Psoas muscle (tissue), 8 donors: ENCODE measurements around the gene GJC1. TPM values are rescaled to one million over a fixed set of nuclear protein-coding genes. Genes with fewer than 3 reads are reported as not detected.
"Not testable (repeated sequence)": the region's sequence is repeated elsewhere in the genome, so short reads cannot be mapped to it uniquely, and the experiment has no call there.

Experiments
- ATAC-seq, 4 donors: fragments of 200-7000 bp; cut with Tn5 transposase; one replicate each; pipeline ENCODE4 v1.9.1; 2020; ENCODE audit warnings: moderate library complexity in 3 of 4, mild to moderate bottlenecking in 2 of 4
- DNase-seq, 2 donors: peaks; one replicate each; pipeline ENCODE4 v3.0.0-alpha.2; 2020
- H3K27ac ChIP-seq: fragments of 200-600 bp; one replicate; pipeline ENCODE4 v1.8.0; 2022
- H3K27me3 ChIP-seq, 3 donors: fragments of 200-600 bp in 1 of 3; one replicate each; pipeline versions ENCODE4 v1.6.1 to v1.8.0; 2013 to 2022; ENCODE audit warnings: low read length in 2 of 3, mild to moderate bottlenecking in 2 of 3, moderate library complexity in 1 of 3; ENCODE audit not compliant: insufficient read depth in 3 of 3
- H3K36me3 ChIP-seq, 2 donors: fragments of 200-600 bp in 1 of 2; one replicate each; pipeline versions ENCODE4 v1.6.1 to v1.8.0; 2013 to 2022; ENCODE audit warnings: low read depth in 1 of 2, mild to moderate bottlenecking in 1 of 2, moderate library complexity in 1 of 2; ENCODE audit not compliant: insufficient read depth in 1 of 2
- H3K4me1 ChIP-seq: fragments of 200-600 bp; one replicate; pipeline ENCODE4 v1.8.0; 2022
- H3K4me3 ChIP-seq: fragments of 200-600 bp; one replicate; pipeline ENCODE4 v1.8.0; 2022; ENCODE audit warnings: mild to moderate bottlenecking
- H3K9me3 ChIP-seq: fragments of 200-600 bp; one replicate; pipeline ENCODE4 v1.8.0; 2022
- CTCF ChIP-seq: fragments of 200-600 bp; IDR thresholded peaks from one replicate; pipeline ENCODE4 v1.8.0; 2022; ENCODE audit warnings: antibody characterized with exemption
- WGBS, 3 donors: extraction: QIAGEN DNeasy Blood & Tissue Kit; methylation state at CpG; one replicate each; pipeline versions ENCODE4 v1.1.6 to v1.1.7; 2013; 5-methylcytosine and 5-hydroxymethylcytosine counted together
- intact Hi-C, 2 donors: fragments of 100-400 bp; cut with DNase I; formaldehyde crosslinking; loops; one replicate each; pipeline versions ENCODE4 v1.11.0 to v1.14.2; 2022
- polyA plus RNA-seq, 3 donors: library from polyadenylated mRNA; stranded (reverse); fragments of 200-250 nt; gene quantifications; one replicate each; pipeline ENCODE4 v1.2.3, GENCODE V29; 2013
- total RNA-seq, 4 donors: library from RNA; stranded (reverse); fragmentation: NEBNext Ultra II Directional in 2 of 4; extraction: Animal tissue kit (Norgen Biotek cat#: 25700) in 2 of 4; gene quantifications; one replicate each; pipeline versions ENCODE4 v1.2.1 to v1.2.4, GENCODE V29; 2021 to 2023
- donor health status: healthy with polysubstance abuse.
- donor health status: DM: no; HTN: no; CAD: no; lungs with moderate emphysema.
- donor health status: Bipolar disorder and iron deficiency.
- donor health status: healthy.
- donor health status: DM: yes; HTN: yes; CAD: no.
- donor health status: DM: no; HTN: no; CAD: no.
- donor health status: DM: no; HTN: no; CAD: no.
- donor health status: DM: yes; HTN: yes; CAD: no.

The GJC1 gene
- total and polyA plus RNA-seq, 7 donors, result 2.2 to 7.9 (median 4.7) TPM

GRCh38 chr17:44812263-44812662, 17.8 kb downstream of the GJC1 start:
- intact Hi-C loops, result no loop called here
- H3K36me3 ChIP-seq, result no peaks in the 10 kb centered on the region
- no peak overlapping the region for H3K27ac ChIP-seq
- no peaks in the 10 kb centered on the region for H3K27me3 ChIP-seq
- H3K4me1 ChIP-seq, result no peaks in the 10 kb centered on the region
- H3K4me3 ChIP-seq, result no peak overlapping the region
- DNase-seq (no peak), ATAC-seq (no peak)
- H3K9me3 ChIP-seq, result no peaks in the 10 kb centered on the region
- TF ChIP-seq CTCF, result no peak
- WGBS, 3 donors, result 64 to 68% (median 67%) methylated on average over 4 of the region's 4 CpGs

DNA sequence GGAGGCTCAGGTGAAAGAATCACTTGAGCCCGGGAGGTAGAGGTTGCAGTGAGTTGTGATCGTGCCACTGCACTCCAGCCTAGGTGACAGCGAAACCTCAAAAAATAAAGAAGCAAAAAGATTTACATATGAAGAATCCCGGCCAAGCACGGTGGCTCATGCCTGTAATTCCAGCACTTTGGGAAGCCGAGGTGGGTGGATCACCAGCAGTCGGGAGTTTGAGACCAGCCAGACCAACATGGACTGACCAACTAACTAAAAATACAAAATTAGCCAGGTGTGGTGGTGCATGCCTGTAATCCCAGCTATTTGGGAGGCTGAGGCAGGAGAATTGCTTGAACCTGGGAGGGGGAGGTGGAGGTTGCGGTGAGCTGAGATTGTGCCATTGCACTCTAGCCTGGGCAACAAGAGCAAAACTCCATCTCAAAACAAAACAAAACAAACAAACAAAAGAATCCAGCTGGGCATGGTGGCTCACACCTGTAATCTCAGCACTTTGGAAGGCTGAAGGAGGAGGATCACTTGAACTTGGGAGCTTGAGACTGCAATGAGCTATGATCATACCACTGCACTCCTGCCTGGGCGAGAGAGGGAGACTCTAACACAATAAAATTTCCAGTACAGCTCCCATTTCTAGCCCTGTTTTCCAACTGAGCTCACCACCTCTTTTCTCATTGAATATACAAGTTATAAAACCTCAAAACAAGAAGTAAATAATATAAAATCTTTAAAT, 21.3 kb downstream of the GJC1 start:
- H3K4me1 ChIP-seq, H3K9me3 ChIP-seq, intact Hi-C loops, H3K27me3 ChIP-seq, ATAC-seq, H3K27ac ChIP-seq, H3K4me3 ChIP-seq, H3K36me3 ChIP-seq, DNase-seq: not testable (repeated sequence)
- WGBS, 3 donors, result 89 to 96% (median 94%) methylated on average over 9 of the region's 9 CpGs

- ATAC-seq, result no peak
- intact Hi-C loops, result no loop called here
- WGBS, 3 donors, result 81 to 88% (median 86%) methylated on average over 4 of the region's 4 CpGs
- H3K9me3 ChIP-seq, result no peaks in the 10 kb centered on the region
- H3K4me1 ChIP-seq, result no peaks in the 10 kb centered on the region
- H3K27me3 ChIP-seq, result no peaks in the 10 kb centered on the region
- no peaks in the 10 kb centered on the region for H3K36me3 ChIP-seq
- no peak overlapping the region for H3K4me3 ChIP-seq
- no peak for DNase-seq
- TF ChIP-seq CTCF, result no peak
- H3K27ac ChIP-seq, result no peak overlapping the region
Measured at GRCh38 chr17:44808156-44808555, 21.9 kb downstream of the GJC1 start.

DNA sequence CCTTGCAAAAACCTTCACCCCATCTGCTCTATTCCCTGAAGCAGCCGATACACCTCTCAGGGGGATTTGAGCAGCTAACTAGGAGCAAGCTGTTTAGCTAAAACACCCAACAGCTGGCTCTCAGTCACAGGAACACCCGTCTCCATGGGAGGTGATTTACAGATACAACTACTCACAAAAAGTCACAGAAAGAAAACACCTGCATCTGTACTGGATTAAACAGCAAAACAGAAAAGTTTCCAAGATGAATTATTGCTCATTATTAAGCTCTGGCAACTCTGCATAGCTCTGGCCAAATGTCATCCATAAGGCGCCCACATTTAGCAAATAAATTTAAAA, 22.3 kb downstream of the GJC1 start:
- no peak for DNase-seq
- 51 to 63% (median 62%) methylated on average over 3 of the region's 3 CpGs for WGBS, 3 donors
- no peak overlapping the region for H3K4me3 ChIP-seq
- no peak overlapping the region for H3K27ac ChIP-seq
- H3K27me3 ChIP-seq, result no peaks in the 10 kb centered on the region
- intact Hi-C loops, result no loop called here
- no peaks in the 10 kb centered on the region for H3K36me3 ChIP-seq
- ATAC-seq, result no peak
- no peaks in the 10 kb centered on the region for H3K9me3 ChIP-seq
- TF ChIP-seq CTCF, result no peak
- H3K4me1 ChIP-seq, result no peaks in the 10 kb centered on the region

- Histone ChIP-seq H3K27me3 (no peaks in the 10 kb centered on the region), H3K36me3 (no peaks in the 10 kb centered on the region), H3K27ac (no peak overlapping the region), H3K4me3 (no peak overlapping the region), H3K4me1 (no peaks in the 10 kb centered on the region), H3K9me3 (no peaks in the 10 kb centered on the region)
- no peak for TF ChIP-seq CTCF
- DNase-seq, result no peak
- intact Hi-C loops, result no loop called here
- ATAC-seq, result no peak
- WGBS, 3 donors, result 84 to 92% (median 85%) methylated on average over 4 of the region's 4 CpGs
Measured at GRCh38 chr17:44807093-44807816, 22.8 kb downstream of the GJC1 start.
